Testis (tissue), 2 donors: ENCODE data around the gene FAF1.

Experiments
- POLR2A ChIP-seq: fragments of 450-650 bp; IDR thresholded peaks from one replicate; pipeline ENCODE4 v1.6.1; 2017; ENCODE audit warnings: antibody characterized with exemption, mild to moderate bottlenecking, moderate library complexity
- TF ChIP-seq, protein P1 (sequence below), 3 experiments: fragments of 450-650 bp in 2 of 3; fragments of 200-600 bp in 1 of 3; sonication (generic) in 1 of 3; IDR thresholded peaks; one replicate each; pipeline ENCODE4 v1.5.1; 2016 to 2019; ENCODE audit warnings: antibody characterized with exemption in 3 of 3, mild to moderate bottlenecking in 2 of 3, moderate library complexity in 1 of 3

DNA sequence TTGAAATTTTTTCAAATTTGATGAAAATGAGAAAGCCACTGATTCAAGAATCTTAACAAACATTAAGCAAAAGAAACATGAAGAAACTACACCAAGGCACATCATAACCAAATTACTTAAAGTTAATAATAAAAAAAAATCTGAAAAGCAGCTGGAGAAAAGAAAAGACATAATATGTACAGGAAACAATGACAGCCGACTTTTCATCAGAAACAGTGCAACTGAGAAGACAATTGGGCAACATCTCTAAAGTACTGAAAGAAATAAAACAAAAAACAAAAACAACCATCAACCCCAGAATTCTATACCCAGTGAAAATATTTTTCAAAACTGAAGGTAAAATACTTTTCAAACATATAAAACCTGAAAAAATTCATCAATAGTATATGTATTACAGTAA, 463.1 kb downstream of the FAF1 start:
- TF ChIP-seq, protein P1, sequence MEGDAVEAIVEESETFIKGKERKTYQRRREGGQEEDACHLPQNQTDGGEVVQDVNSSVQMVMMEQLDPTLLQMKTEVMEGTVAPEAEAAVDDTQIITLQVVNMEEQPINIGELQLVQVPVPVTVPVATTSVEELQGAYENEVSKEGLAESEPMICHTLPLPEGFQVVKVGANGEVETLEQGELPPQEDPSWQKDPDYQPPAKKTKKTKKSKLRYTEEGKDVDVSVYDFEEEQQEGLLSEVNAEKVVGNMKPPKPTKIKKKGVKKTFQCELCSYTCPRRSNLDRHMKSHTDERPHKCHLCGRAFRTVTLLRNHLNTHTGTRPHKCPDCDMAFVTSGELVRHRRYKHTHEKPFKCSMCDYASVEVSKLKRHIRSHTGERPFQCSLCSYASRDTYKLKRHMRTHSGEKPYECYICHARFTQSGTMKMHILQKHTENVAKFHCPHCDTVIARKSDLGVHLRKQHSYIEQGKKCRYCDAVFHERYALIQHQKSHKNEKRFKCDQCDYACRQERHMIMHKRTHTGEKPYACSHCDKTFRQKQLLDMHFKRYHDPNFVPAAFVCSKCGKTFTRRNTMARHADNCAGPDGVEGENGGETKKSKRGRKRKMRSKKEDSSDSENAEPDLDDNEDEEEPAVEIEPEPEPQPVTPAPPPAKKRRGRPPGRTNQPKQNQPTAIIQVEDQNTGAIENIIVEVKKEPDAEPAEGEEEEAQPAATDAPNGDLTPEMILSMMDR (IDR thresholded peaks at IDR 0.05), result no peak
- no peak for TF ChIP-seq POLR2A
